ENCODE results near the gene PPAN.

The PPAN gene

DNA sequence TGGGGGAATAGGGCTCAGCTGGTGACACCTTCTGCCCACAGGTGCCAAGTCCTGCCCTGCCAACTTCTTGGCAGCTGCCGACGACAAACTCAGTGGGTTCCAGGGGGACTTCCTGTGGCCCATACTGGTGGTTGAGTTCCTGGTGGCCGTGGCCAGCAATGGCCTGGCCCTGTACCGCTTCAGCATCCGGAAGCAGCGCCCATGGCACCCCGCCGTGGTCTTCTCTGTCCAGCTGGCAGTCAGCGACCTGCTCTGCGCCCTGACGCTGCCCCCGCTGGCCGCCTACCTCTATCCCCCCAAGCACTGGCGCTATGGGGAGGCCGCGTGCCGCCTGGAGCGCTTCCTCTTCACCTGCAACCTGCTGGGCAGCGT, 7.4 kb downstream of the PPAN start:
- TF ChIP-seq, protein P1, sequence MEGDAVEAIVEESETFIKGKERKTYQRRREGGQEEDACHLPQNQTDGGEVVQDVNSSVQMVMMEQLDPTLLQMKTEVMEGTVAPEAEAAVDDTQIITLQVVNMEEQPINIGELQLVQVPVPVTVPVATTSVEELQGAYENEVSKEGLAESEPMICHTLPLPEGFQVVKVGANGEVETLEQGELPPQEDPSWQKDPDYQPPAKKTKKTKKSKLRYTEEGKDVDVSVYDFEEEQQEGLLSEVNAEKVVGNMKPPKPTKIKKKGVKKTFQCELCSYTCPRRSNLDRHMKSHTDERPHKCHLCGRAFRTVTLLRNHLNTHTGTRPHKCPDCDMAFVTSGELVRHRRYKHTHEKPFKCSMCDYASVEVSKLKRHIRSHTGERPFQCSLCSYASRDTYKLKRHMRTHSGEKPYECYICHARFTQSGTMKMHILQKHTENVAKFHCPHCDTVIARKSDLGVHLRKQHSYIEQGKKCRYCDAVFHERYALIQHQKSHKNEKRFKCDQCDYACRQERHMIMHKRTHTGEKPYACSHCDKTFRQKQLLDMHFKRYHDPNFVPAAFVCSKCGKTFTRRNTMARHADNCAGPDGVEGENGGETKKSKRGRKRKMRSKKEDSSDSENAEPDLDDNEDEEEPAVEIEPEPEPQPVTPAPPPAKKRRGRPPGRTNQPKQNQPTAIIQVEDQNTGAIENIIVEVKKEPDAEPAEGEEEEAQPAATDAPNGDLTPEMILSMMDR (conservative IDR thresholded peaks at IDR 0.05; ENCODE audit: low read length): no peak
- no peak for DNase-seq (ENCODE audit: low read depth)
- no peak overlapping the region for H3K4me3 ChIP-seq (ENCODE audit: low read length)

DNA sequence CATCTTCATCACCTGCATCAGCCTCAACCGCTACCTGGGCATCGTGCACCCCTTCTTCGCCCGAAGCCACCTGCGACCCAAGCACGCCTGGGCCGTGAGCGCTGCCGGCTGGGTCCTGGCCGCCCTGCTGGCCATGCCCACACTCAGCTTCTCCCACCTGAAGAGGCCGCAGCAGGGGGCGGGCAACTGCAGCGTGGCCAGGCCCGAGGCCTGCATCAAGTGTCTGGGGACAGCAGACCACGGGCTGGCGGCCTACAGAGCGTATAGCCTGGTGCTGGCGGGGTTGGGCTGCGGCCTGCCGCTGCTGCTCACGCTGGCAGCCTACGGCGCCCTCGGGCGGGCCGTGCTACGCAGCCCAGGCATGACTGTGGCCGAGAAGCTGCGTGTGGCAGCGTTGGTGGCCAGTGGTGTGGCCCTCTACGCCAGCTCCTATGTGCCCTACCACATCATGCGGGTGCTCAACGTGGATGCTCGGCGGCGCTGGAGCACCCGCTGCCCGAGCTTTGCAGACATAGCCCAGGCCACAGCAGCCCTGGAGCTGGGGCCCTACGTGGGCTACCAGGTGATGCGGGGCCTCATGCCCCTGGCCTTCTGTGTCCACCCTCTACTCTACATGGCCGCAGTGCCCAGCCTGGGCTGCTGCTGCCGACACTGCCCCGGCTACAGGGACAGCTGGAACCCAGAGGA, 7.9 kb downstream of the PPAN start:
- TF ChIP-seq, protein P1 (conservative IDR thresholded peaks at IDR 0.05; ENCODE audit: low read length): no peak
- no peak overlapping the region for H3K4me3 ChIP-seq (ENCODE audit: low read length)
- DNase-seq (ENCODE audit: low read depth): no peak

DNA sequence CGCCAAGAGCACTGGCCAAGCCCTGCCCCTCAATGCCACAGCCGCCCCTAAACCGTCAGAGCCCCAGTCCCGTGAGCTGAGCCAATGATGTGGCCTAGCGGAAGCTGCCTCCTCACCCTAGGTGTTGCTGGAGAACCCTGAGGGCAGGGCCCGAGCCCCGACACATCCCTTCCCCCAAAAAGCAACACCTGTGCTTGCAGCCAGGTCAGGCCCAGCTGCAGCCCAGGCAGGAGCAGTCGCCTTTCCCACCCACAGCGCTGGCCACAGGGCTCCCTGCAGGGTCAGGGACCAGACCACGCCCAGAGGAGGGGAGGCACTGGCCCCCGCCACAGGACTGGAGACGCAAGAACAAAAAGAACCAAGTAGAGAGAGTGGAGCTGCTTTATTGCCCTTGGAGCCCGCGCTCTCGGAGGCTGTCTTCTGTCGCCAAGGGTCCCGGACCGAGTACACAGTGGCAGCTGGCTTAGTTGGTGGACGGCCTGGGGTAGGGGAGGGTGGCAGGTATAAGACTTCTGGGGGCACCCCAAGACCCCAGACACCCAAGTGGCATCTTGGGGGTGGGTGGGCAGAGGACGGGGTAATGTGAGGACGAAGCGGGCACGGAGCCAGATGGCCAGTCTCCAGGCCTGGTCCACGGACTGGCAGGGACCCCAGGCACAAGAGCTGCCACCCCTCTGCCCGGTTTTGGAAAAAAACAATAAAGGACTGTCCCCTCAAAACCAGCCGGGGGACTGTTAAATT, 8.7 kb downstream of the PPAN start:
- TF ChIP-seq, protein P1 (conservative IDR thresholded peaks at IDR 0.05; ENCODE audit: low read length): no peak

DNA sequence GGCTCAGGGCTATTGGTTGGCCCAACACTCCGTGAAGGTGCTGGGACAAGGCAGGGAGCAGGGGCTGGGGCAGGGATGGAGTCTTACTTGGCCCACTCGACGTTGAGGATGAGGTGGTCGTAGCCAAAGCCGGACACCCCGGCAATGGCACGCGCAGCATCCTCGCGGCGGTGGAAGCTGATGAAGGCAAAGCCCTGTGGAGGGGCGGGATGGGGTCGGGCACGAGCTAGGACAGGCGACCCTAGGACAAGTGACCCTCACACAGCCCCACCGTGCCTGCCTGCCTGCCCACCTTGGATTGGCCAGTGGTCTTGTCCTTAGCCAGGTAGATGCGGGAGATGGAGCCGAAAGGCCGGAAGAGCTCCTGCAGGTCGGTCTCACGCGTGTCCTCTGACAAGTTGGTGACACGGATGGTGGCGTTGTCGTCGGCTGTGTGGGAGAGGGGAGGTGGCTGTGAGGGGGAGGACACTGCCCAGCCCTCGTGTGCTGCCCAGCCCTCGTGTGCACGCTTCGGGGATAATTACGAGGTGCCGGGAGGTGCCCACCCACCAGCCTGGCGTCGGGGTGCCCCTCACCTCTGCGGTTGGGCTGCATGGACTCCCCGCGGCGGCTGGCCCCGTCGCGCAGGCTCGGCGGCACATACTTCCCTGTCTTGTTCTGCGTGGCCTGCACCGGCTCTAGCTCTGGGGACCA, 9.4 kb downstream of the PPAN start:
- no peak overlapping the region for H3K4me3 ChIP-seq (ENCODE audit: low read length)
- TF ChIP-seq, protein P1 (conservative IDR thresholded peaks at IDR 0.05; ENCODE audit: low read length): no peak
- no peak for DNase-seq (ENCODE audit: low read depth)

More for the DNA sequence above, 8.7 kb downstream of the PPAN start:
- DNase-seq (ENCODE audit: low read depth): no peak
- no peak overlapping the region for H3K4me3 ChIP-seq (ENCODE audit: low read length)

DNA sequence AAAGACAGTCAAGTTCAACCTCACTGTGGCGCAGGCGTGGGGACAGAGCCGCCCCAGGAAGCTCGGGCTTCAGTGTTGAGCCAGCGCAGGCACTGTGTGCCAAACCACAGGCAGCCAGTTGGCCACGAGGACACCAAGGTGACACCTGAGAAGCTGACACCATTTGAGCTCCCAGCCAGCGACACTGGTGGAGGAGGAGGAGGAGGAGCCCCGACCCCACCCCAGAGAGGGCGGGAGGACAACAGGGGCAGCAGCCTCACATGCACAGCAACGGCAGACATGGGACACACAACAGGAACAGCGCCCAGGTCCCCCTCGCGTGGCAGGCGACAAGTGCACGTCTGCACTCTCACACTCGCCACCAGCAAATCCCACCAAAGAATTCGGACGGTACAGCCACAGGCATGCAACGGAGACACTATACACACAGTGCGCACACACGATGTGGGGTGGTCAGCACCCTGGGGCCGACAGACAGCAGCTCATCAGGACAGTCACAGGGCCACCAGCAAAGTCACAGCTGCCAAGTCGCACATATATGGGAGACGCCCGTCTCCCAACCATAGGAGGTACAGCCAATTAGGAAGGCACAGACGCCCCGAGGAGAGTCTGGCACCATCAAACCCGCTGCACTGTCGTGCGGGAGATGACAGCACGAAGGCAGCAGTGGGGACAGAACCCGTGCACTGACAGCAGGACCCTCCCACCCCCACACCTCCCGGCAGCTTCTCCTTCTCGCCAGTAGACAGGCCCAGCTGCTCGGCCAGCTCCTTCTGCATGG, 10.1 kb downstream of the PPAN start:
- no peak for DNase-seq (ENCODE audit: low read depth)
- H3K4me3 ChIP-seq (ENCODE audit: low read length): no peak overlapping the region
- TF ChIP-seq, protein P1 (conservative IDR thresholded peaks at IDR 0.05; ENCODE audit: low read length): no peak

DNA sequence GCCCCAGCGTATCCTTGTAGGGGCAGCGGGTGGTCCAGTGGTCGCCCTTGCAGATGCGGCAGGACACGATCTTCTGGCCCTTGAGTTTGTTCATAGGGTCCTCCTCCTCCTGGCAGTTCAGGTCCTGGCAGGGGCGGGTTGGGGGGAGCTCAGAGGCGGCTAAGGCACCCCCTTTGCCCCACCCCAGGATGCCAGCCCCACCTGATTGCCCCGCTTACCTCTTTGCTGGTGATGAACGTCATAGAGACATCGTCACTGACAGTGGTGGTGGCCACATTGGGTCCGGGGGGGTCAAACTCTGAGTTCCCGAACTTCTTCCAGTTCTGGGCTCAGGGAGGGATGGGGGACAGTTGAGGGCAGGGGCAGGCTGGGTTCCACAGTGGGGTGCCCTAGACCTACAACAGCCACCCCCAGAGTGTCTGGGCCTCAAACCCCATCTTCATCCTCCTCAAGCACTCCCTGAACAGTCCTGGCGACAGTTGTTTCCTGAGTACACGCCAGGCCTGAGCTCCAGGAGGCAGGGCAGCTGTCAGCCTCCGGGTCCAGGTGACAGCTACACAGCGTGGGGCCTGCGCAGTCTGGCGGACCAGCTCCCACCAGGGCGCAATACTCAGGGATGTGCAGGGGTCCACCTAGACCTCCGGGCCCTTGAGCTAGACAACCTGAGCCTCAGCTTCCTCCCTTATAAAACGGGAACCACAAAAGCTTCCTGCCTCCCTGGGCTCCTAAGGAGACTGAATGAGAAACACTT, 10.9 kb downstream of the PPAN start:
- DNase-seq (ENCODE audit: low read depth): no peak
- TF ChIP-seq, protein P1 (conservative IDR thresholded peaks at IDR 0.05; ENCODE audit: low read length): no peak
- H3K4me3 ChIP-seq (ENCODE audit: low read length): no peak overlapping the region

Measured in AG10803 (cell line).